ENCODE data around the gene SOX6.

DNA sequence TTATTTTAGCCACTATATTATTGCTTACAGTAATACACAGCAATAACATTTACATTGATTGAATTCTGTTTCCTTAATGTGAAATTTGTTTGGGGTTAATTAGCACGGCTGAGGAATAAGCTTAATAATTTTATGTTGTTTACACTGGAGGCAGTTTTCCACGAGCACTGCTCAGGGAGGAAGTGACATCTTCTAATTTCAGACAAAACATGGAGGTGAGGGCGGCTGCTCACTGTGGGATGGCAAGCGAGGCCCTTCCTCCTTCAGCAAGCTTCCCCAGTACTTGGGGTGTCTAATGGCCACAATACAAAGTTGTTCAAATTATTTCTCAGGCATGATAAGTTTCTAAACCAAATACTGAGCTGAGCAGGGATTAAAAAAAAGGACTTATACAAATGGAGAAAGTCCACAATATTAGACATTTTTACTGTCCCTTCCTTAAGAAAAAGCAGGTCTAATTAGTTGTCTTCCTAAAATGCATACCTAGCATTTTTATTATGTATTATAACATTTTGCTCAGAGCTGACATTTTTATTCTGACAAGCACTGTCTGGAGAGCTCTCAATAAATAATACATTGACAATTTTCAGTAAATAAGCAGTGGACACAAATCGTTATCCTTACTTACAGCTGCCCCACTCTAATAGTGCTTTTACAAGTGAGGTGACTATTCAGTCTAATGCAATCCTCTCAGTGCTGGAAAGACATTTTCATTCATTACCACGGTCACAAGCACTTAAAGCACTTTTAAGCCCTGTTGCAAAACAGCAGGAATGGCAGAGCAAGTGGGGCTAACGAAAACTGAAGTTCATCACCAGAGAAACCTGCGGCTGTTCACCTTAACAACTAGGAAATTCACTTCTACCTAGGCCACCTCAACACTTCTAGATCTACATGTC is 56.2 kb downstream of the SOX6 start:
- TF ChIP-seq, protein P1, sequence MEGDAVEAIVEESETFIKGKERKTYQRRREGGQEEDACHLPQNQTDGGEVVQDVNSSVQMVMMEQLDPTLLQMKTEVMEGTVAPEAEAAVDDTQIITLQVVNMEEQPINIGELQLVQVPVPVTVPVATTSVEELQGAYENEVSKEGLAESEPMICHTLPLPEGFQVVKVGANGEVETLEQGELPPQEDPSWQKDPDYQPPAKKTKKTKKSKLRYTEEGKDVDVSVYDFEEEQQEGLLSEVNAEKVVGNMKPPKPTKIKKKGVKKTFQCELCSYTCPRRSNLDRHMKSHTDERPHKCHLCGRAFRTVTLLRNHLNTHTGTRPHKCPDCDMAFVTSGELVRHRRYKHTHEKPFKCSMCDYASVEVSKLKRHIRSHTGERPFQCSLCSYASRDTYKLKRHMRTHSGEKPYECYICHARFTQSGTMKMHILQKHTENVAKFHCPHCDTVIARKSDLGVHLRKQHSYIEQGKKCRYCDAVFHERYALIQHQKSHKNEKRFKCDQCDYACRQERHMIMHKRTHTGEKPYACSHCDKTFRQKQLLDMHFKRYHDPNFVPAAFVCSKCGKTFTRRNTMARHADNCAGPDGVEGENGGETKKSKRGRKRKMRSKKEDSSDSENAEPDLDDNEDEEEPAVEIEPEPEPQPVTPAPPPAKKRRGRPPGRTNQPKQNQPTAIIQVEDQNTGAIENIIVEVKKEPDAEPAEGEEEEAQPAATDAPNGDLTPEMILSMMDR (conservative IDR thresholded peaks at IDR 0.05; ENCODE audit: low read depth in 2 of 2): no peak
- no peak for TF ChIP-seq EZH2 (IDR thresholded peaks at IDR 0.05; ENCODE audit: low read depth, unreplicated experiment)
- TF ChIP-seq CREB1 (CRISPR knock-in tag; IDR thresholded peaks at IDR 0.05; ENCODE audit: low read depth): no peak
- no peak for TF ChIP-seq EZH2phosphoT487 (IDR thresholded peaks at IDR 0.05; ENCODE audit: unreplicated experiment)
- no peak for TF ChIP-seq POLR2AphosphoS5 (IDR thresholded peaks at IDR 0.05; ENCODE audit: low read depth)
- TF ChIP-seq, protein P2, sequence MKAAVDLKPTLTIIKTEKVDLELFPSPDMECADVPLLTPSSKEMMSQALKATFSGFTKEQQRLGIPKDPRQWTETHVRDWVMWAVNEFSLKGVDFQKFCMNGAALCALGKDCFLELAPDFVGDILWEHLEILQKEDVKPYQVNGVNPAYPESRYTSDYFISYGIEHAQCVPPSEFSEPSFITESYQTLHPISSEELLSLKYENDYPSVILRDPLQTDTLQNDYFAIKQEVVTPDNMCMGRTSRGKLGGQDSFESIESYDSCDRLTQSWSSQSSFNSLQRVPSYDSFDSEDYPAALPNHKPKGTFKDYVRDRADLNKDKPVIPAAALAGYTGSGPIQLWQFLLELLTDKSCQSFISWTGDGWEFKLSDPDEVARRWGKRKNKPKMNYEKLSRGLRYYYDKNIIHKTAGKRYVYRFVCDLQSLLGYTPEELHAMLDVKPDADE (IDR thresholded peaks at IDR 0.05): no peak
- TF ChIP-seq JUNB (IDR thresholded peaks at IDR 0.05; ENCODE audit: unreplicated experiment): no peak
- TF ChIP-seq NANOG (IDR thresholded peaks at IDR 0.05; ENCODE audit: borderline replicate concordance): no peak
- TF ChIP-seq, protein P3, sequence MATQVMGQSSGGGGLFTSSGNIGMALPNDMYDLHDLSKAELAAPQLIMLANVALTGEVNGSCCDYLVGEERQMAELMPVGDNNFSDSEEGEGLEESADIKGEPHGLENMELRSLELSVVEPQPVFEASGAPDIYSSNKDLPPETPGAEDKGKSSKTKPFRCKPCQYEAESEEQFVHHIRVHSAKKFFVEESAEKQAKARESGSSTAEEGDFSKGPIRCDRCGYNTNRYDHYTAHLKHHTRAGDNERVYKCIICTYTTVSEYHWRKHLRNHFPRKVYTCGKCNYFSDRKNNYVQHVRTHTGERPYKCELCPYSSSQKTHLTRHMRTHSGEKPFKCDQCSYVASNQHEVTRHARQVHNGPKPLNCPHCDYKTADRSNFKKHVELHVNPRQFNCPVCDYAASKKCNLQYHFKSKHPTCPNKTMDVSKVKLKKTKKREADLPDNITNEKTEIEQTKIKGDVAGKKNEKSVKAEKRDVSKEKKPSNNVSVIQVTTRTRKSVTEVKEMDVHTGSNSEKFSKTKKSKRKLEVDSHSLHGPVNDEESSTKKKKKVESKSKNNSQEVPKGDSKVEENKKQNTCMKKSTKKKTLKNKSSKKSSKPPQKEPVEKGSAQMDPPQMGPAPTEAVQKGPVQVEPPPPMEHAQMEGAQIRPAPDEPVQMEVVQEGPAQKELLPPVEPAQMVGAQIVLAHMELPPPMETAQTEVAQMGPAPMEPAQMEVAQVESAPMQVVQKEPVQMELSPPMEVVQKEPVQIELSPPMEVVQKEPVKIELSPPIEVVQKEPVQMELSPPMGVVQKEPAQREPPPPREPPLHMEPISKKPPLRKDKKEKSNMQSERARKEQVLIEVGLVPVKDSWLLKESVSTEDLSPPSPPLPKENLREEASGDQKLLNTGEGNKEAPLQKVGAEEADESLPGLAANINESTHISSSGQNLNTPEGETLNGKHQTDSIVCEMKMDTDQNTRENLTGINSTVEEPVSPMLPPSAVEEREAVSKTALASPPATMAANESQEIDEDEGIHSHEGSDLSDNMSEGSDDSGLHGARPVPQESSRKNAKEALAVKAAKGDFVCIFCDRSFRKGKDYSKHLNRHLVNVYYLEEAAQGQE (IDR thresholded peaks at IDR 0.05; ENCODE audit: unreplicated experiment): no peak
- no peak for TF ChIP-seq ZNF114 (CRISPR knock-in tag; IDR thresholded peaks at IDR 0.05)
- TF ChIP-seq ZNF331 (CRISPR knock-in tag; IDR thresholded peaks at IDR 0.05; ENCODE audit: low read depth): no peak

Data from GM23338 (cell line).